Urinary bladder (tissue), 4 donors: ENCODE data around the gene FYN. TPM values are rescaled to one million over a fixed set of nuclear protein-coding genes. Genes with fewer than 3 reads are reported as not detected.

Experiments
- DNase-seq: peaks from one replicate; pipeline ENCODE4 v3.0.0-alpha.2; 2015; ENCODE audit errors: extremely low spot score
- H3K27ac ChIP-seq: one replicate; pipeline ENCODE4 v1.5.1; 2013; ENCODE audit warnings: low read depth, mild to moderate bottlenecking, moderate library complexity
- H3K36me3 ChIP-seq: one replicate; pipeline ENCODE4 v1.6.1; 2013; ENCODE audit warnings: mild to moderate bottlenecking, moderate library complexity; ENCODE audit not compliant: insufficient read depth
- H3K4me1 ChIP-seq: one replicate; pipeline ENCODE4 v1.6.1; 2013; ENCODE audit warnings: mild to moderate bottlenecking, moderate library complexity; ENCODE audit not compliant: insufficient read depth
- H3K4me3 ChIP-seq: one replicate; pipeline ENCODE4 v1.5.1; 2013; ENCODE audit warnings: low read depth, low read length
- WGBS: extraction: QIAGEN DNeasy Blood & Tissue Kit; methylation state at CpG from one replicate; pipeline ENCODE4 v1.1.7; 2013; 5-methylcytosine and 5-hydroxymethylcytosine counted together
- polyA plus RNA-seq: library from polyadenylated mRNA; stranded (reverse); fragments of 200-250 nt; gene quantifications from one replicate; pipeline ENCODE4 v1.2.3, GENCODE V29; 2013
- total RNA-seq: library from RNA; depleted of rRNA; stranded (reverse); fragments of >200 nt; gene quantifications from one replicate; pipeline ENCODE4 v1.2.3, GENCODE V29; 2014
- donor health status: healthy with polysubstance abuse.
- donor health status: healthy.

The FYN gene
- total and polyA plus RNA-seq, 2 donors = 91.5 to 201 TPM

- Histone ChIP-seq H3K36me3 (peaks cover 3% of the 10 kb centered on the region), H3K27ac (no peak overlapping the region), H3K4me1 (peaks cover 1% of the 10 kb centered on the region), H3K4me3 (no peak overlapping the region)
- WGBS = 90% methylated on average over 4 of the region's 4 CpGs
- no peak for DNase-seq
These were observed 165.5 kb downstream of the FYN start for GRCh38 chr6:111707773-111708172.

- no peak for DNase-seq
- no peak overlapping the region for H3K4me3 ChIP-seq
- no peak overlapping the region for H3K27ac ChIP-seq
- H3K36me3 ChIP-seq = peaks cover 3% of the 10 kb centered on the region
- WGBS = 83% methylated on average over 2 of the region's 2 CpGs
- H3K4me1 ChIP-seq = peaks cover 1% of the 10 kb centered on the region
These were observed 166.3 kb downstream of the FYN start for GRCh38 chr6:111706841-111707391.

GRCh38 chr6:111703723-111704122 lies 169.5 kb downstream of the FYN start:
- WGBS = 86% methylated on average over 7 of the region's 7 CpGs
- no peak for DNase-seq
- Histone ChIP-seq H3K36me3 (peaks cover 3% of the 10 kb centered on the region), H3K4me3 (no peak overlapping the region), H3K4me1 (peaks cover 1% of the 10 kb centered on the region), H3K27ac (no peak overlapping the region)

GRCh38 chr6:111702268-111702667 lies 171.0 kb downstream of the FYN start:
- no peak overlapping the region for H3K4me3 ChIP-seq
- WGBS = 87% methylated on average over 5 of the region's 5 CpGs
- no peak overlapping the region for H3K27ac ChIP-seq

GRCh38 chr6:111701146-111701545 lies 172.1 kb downstream of the FYN start:
- Histone ChIP-seq H3K4me3 (no peak overlapping the region), H3K4me1 (peaks cover 1% of the 10 kb centered on the region), H3K36me3 (peaks cover 3% of the 10 kb centered on the region), H3K27ac (no peak overlapping the region)
- WGBS = 84% methylated on average over 3 of the region's 3 CpGs
- DNase-seq = no peak

More at GRCh38 chr6:111702268-111702667, 171.0 kb downstream of the FYN start:
- Histone ChIP-seq H3K4me1 (peaks cover 1% of the 10 kb centered on the region), H3K36me3 (peaks cover 3% of the 10 kb centered on the region)
- DNase-seq = no peak

DNA sequence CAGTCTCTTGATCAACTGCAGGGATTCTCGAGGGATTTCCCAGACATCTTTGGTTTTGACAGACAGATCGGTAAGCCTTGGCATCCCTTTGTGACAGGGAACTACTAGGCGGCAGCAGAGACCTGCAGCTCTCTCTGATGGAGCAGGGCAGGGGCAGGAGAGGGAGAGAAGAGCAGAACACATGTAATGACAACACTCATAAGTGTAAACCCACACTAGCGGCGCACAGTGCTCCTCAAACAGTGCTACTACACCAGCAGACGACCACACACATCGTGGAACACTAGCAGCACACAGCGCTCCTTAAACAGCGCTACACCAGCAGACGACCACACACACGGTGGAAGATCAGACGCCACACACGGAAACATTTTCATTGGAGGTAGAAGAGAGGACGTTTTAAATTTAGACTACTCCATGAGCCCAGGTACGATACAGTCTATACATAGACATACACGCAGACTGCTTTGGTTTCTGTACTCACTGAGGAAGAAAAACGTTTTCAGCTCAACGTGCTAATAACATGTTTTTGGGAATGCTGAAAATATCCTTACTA lies 173.0 kb downstream of the FYN start:
- Histone ChIP-seq H3K4me3 (no peak overlapping the region), H3K4me1 (no peaks in the 10 kb centered on the region), H3K36me3 (no peaks in the 10 kb centered on the region), H3K27ac (no peak overlapping the region)
- DNase-seq = no peak
- 86% methylated on average over 18 of the region's 18 CpGs for WGBS

- WGBS = 90% methylated on average over 6 of the region's 6 CpGs
- no peak overlapping the region for H3K4me3 ChIP-seq
- no peak overlapping the region for H3K27ac ChIP-seq
- no peak for DNase-seq
- no peaks in the 10 kb centered on the region for H3K36me3 ChIP-seq
- no peaks in the 10 kb centered on the region for H3K4me1 ChIP-seq
These were observed 174.1 kb downstream of the FYN start for GRCh38 chr6:111699123-111699522.

DNA sequence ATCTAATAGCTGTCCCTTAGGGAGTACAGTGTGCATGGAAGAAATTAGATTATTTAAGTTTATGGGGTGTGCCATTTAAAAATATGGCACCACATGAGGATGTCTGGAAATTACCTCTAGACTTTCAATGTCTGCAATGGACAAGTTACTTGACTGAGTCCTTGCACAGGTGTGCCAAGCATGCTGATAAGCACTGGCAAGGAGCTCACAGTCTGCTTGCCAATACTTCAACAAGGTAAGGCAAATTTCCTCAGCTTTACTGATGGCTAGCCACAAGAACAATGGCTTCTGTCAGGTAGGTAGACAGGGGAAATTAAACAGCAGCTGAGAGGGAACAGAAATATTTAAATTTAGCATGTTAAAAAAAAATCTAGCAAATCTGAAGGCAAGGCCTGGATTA lies 176.4 kb downstream of the FYN start:
- Histone ChIP-seq H3K4me3 (no peak overlapping the region), H3K36me3 (no peaks in the 10 kb centered on the region), H3K4me1 (no peaks in the 10 kb centered on the region), H3K27ac (no peak overlapping the region)
- no peak for DNase-seq

- no peak overlapping the region for H3K27ac ChIP-seq
- H3K4me1 ChIP-seq = no peaks in the 10 kb centered on the region
- no peak for DNase-seq
- no peaks in the 10 kb centered on the region for H3K36me3 ChIP-seq
- H3K4me3 ChIP-seq = no peak overlapping the region
- 65% methylated on average over 17 of the region's 17 CpGs for WGBS
These were observed 180.7 kb downstream of the FYN start for GRCh38 chr6:111692327-111693164.

DNA sequence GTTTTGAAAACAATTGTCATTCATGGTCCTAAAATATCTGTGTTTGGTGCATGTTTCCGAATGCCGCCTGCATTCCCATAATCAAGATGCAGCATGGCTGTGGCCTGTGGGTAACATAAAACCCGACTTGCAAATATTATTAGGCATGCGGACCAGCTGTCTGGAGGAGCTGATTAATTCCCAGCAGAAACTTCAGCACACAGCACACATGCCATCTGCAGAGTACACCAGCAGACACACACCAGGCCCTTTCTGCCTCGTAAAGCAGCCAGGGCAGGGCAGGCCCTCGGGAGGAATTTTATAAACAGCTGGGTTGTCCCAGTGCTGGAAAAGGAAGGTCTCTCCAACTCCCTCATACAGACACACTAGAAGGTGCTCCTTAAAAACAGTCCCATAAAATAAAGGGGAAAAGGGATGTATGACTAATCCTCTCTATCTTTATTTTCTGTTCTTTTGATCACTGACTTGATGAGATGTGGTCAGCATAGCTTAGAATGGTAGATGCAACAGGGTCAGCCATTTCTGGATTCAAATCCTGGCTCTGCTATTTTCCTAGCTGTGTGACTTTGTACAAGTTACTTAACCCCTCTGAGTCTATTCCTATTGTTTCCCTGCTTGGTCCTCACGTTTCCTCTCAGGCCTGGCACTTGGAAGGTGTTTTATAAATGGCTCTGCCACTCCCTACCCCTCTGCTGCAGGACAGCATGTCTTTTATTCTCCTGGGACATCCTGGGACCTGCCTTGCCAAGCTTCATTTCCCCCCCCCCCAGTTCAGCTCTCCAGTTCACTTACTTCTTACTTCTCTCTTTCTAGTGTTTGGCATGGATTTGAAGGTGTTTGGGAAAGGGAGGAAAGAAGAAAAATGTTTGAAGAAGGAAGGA lies 181.7 kb downstream of the FYN start:
- no peaks in the 10 kb centered on the region for H3K36me3 ChIP-seq
- H3K4me1 ChIP-seq = no peaks in the 10 kb centered on the region
- 32% methylated on average over 7 of the region's 7 CpGs for WGBS
- H3K4me3 ChIP-seq = no peak overlapping the region
- H3K27ac ChIP-seq = no peak overlapping the region
- no peak for DNase-seq

- Histone ChIP-seq H3K36me3 (no peaks in the 10 kb centered on the region), H3K4me1 (no peaks in the 10 kb centered on the region), H3K4me3 (no peak overlapping the region), H3K27ac (no peak overlapping the region)
- no peak for DNase-seq
- WGBS = 71% methylated on average over 2 of the region's 2 CpGs
These were observed 183.3 kb downstream of the FYN start for GRCh38 chr6:111689946-111690345.

- Histone ChIP-seq H3K4me3 (no peak overlapping the region), H3K27ac (no peak overlapping the region), H3K4me1 (no peaks in the 10 kb centered on the region), H3K36me3 (no peaks in the 10 kb centered on the region)
- WGBS = 97% methylated on average over 1 of the region's 1 CpG
- no peak for DNase-seq
These were observed 183.8 kb downstream of the FYN start for GRCh38 chr6:111689419-111689818.

DNA sequence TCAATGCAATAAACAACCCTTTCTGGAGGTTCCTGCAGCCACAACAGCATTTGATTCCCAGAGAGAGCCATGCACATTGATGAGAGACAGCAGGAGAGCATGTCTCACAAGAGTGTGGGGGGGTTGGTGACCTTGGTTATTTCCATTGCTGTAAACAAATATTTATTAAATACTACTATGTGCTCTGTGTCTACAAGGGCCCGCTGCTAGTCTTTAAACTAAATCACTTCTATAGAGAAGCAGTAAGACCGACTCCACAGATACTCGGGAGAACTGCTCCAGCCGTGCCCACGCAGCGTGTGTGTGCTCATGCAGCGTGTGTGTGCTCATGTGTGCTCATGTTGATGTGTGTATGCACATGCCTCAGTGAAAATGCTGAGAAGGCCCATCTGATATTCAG lies 184.9 kb downstream of the FYN start:
- Histone ChIP-seq H3K36me3 (no peaks in the 10 kb centered on the region), H3K4me3 (no peak overlapping the region), H3K4me1 (no peaks in the 10 kb centered on the region), H3K27ac (no peak overlapping the region)
- 95% methylated on average over 7 of the region's 7 CpGs for WGBS
- DNase-seq = no peak
